Activated CD4-positive, alpha-beta T cell treated with anti-CD3 and anti-CD28 coated beads for 36 hours (primary cell): Measurements from ENCODE around the gene MRAS. TPM values are rescaled to one million over a fixed set of nuclear protein-coding genes. Genes with fewer than 3 reads are reported as not detected.

Experiments used
- ATAC-seq: fragments of 200-7000 bp; cut with Tn5 transposase; one replicate; pipeline ENCODE4 v1.10.0; 2021; ENCODE audit warnings: mild to moderate bottlenecking, moderate library complexity
- CTCF ChIA-PET: fragments of 350-600 bp; sonication (Branson Sonifier 250); formaldehyde crosslinking; loops from one replicate; lab custom pipeline; 2021; ENCODE audit warnings: antibody characterized with exemption; lab: Charles Lee
- POLR2A ChIA-PET: fragments of 350-600 bp; sonication (Branson Sonifier 250); formaldehyde crosslinking; loops from one replicate; lab custom pipeline; 2021; ENCODE audit warnings: antibody characterized with exemption, inconsistent platforms; lab: Charles Lee
- DNase-seq: peaks from one replicate; pipeline ENCODE4 v3.0.0-alpha.2; 2020
- H3K27ac Mint-ChIP-seq: one replicate; pipeline ENCODE4 v1.8.0; 2021; ENCODE audit warnings: mixed read lengths
- H3K27me3 Mint-ChIP-seq: one replicate; pipeline ENCODE4 v1.8.0; 2021; ENCODE audit warnings: mixed read lengths
- H3K36me3 Mint-ChIP-seq: one replicate; pipeline ENCODE4 v1.8.0; 2021; ENCODE audit warnings: low read depth, mixed read lengths
- H3K4me1 Mint-ChIP-seq: one replicate; pipeline ENCODE4 v1.8.0; 2021; ENCODE audit warnings: mixed read lengths
- H3K4me3 Mint-ChIP-seq: one replicate; pipeline ENCODE4 v1.8.0; 2021; ENCODE audit warnings: mild to moderate bottlenecking, moderate library complexity, mixed read lengths
- H3K9me3 Mint-ChIP-seq: one replicate; pipeline ENCODE4 v1.8.0; 2021; ENCODE audit warnings: low read depth, mixed read lengths
- intact Hi-C, 2 experiments: fragments of 100-400 bp; cut with DNase I in 1 of 2; cut with micrococcal nuclease in 1 of 2; formaldehyde crosslinking; loops; one replicate each; pipeline versions ENCODE4 v1.14.2 to v1.15.1; 2022 to 2024; cut with DNase I, micrococcal nuclease
- total RNA-seq, 2 experiments: library from RNA; stranded (reverse); gene quantifications; one replicate each; pipeline ENCODE4 v1.2.3, GENCODE V29; 2021

Gene MRAS
- total RNA-seq, 2 experiments from 2014 or later: 0.16 TPM

GRCh38 chr3:138440596-138440995 is 92.2 kb downstream of the MRAS start:
- CTCF ChIA-PET: interaction anchor here (0.8 to 1.0 kb wide), 2 partner anchors 12 to 41 kb away, joined by 3 to 4 read pairs; no protein-coding TSS in a partner anchor
- POLR2A ChIA-PET: no interaction called here
- no peak for ATAC-seq

GRCh38 chr3:138441256-138441655 is 92.9 kb downstream of the MRAS start:
- peaks cover 13% of the 10 kb centered on the region for H3K27me3 Mint-ChIP-seq
- no peaks in the 10 kb centered on the region for H3K9me3 Mint-ChIP-seq
- POLR2A ChIA-PET: no interaction called here
- ATAC-seq: no peak
- H3K4me3 Mint-ChIP-seq: no peak overlapping the region
- no peak for DNase-seq
- no peaks in the 10 kb centered on the region for H3K36me3 Mint-ChIP-seq
- H3K4me1 Mint-ChIP-seq: no peaks in the 10 kb centered on the region
- no peak overlapping the region for H3K27ac Mint-ChIP-seq
- intact Hi-C loops: no loop called here
- CTCF ChIA-PET: interaction anchor here (0.8 to 1.0 kb wide), 2 partner anchors 11 to 42 kb away, joined by 3 to 4 read pairs; no protein-coding TSS in a partner anchor

More at GRCh38 chr3:138440596-138440995, 92.2 kb downstream of the MRAS start:
- no peak overlapping the region for H3K27ac Mint-ChIP-seq
- peaks cover 17% of the 10 kb centered on the region for H3K27me3 Mint-ChIP-seq
- H3K36me3 Mint-ChIP-seq: no peaks in the 10 kb centered on the region
- H3K4me1 Mint-ChIP-seq: no peaks in the 10 kb centered on the region
- no peak overlapping the region for H3K4me3 Mint-ChIP-seq
- DNase-seq: no peak
- H3K9me3 Mint-ChIP-seq: no peaks in the 10 kb centered on the region
- intact Hi-C loops: no loop called here

- Mint-ChIP-seq H3K4me1 (no peaks in the 10 kb centered on the region), H3K9me3 (no peaks in the 10 kb centered on the region), H3K4me3 (no peak overlapping the region), H3K36me3 (no peaks in the 10 kb centered on the region), H3K27ac (no peak overlapping the region), H3K27me3 (peaks cover 8% of the 10 kb centered on the region)
- DNase-seq (no peak), ATAC-seq (no peak)
- ChIA-PET POLR2A (no interaction called here), CTCF (interaction anchor here (1.0 to 2.2 kb wide), 2 partner anchors 11 to 482 kb away, joined by 3 to 6 read pairs; no protein-coding TSS in a partner anchor)
- intact Hi-C loops: no loop called here
These were observed 93.4 kb downstream of the MRAS start for GRCh38 chr3:138441742-138442141.

GRCh38 chr3:138442433-138442832 is 94.1 kb downstream of the MRAS start:
- ChIA-PET CTCF (interaction anchor here (2.2 kb wide), 1 partner anchor 481 kb away, joined by 6 read pairs; no protein-coding TSS in a partner anchor), POLR2A (no interaction called here)
- H3K4me3 Mint-ChIP-seq: no peak overlapping the region
- intact Hi-C loops: no loop called here
- no peaks in the 10 kb centered on the region for H3K4me1 Mint-ChIP-seq
- ATAC-seq: no peak
- H3K27ac Mint-ChIP-seq: no peak overlapping the region
- no peaks in the 10 kb centered on the region for H3K36me3 Mint-ChIP-seq
- DNase-seq: no peak
- H3K9me3 Mint-ChIP-seq: no peaks in the 10 kb centered on the region
- peaks cover 2% of the 10 kb centered on the region for H3K27me3 Mint-ChIP-seq

- H3K27ac Mint-ChIP-seq: no peak overlapping the region
- no peak overlapping the region for H3K4me3 Mint-ChIP-seq
- intact Hi-C loops: no loop called here
- H3K27me3 Mint-ChIP-seq: no peaks in the 10 kb centered on the region
- H3K9me3 Mint-ChIP-seq: no peaks in the 10 kb centered on the region
- CTCF ChIA-PET: interaction anchor here (0.8 to 3.7 kb wide), 3 partner anchors 25 to 481 kb away, joined by 3 to 11 read pairs (median 6); no protein-coding TSS in a partner anchor
- POLR2A ChIA-PET: no interaction called here
- DNase-seq: no peak
- no peaks in the 10 kb centered on the region for H3K36me3 Mint-ChIP-seq
- ATAC-seq: no peak
- H3K4me1 Mint-ChIP-seq: no peaks in the 10 kb centered on the region
These were observed 94.7 kb downstream of the MRAS start for GRCh38 chr3:138443091-138443490.

GRCh38 chr3:138443521-138444503 is 95.4 kb downstream of the MRAS start:
- Mint-ChIP-seq H3K36me3 (no peaks in the 10 kb centered on the region), H3K9me3 (no peaks in the 10 kb centered on the region), H3K27ac (no peak overlapping the region), H3K4me1 (no peaks in the 10 kb centered on the region), H3K27me3 (no peaks in the 10 kb centered on the region), H3K4me3 (no peak overlapping the region)
- no peak for DNase-seq
- no peak for ATAC-seq
- intact Hi-C loops: no loop called here
- ChIA-PET POLR2A (no interaction called here), CTCF (interaction anchor here (0.8 to 3.7 kb wide), 3 partner anchors 26 to 480 kb away, joined by 3 to 11 read pairs (median 6); no protein-coding TSS in a partner anchor)

- H3K4me1 Mint-ChIP-seq: no peaks in the 10 kb centered on the region
- H3K27ac Mint-ChIP-seq: no peak overlapping the region
- H3K9me3 Mint-ChIP-seq: no peaks in the 10 kb centered on the region
- no peak for DNase-seq
- no peaks in the 10 kb centered on the region for H3K36me3 Mint-ChIP-seq
- H3K27me3 Mint-ChIP-seq: no peaks in the 10 kb centered on the region
- POLR2A ChIA-PET: no interaction called here
- CTCF ChIA-PET: interaction anchor here (3.7 kb wide), 1 partner anchor 27 kb away, joined by 11 read pairs; no protein-coding TSS in a partner anchor
- no peak for ATAC-seq
- H3K4me3 Mint-ChIP-seq: no peak overlapping the region
- intact Hi-C loops: no loop called here
These were observed 96.9 kb downstream of the MRAS start for GRCh38 chr3:138445236-138445635.

- ChIA-PET CTCF (interaction anchor here (3.7 kb wide), 1 partner anchor 27 kb away, joined by 11 read pairs; no protein-coding TSS in a partner anchor), POLR2A (no interaction called here)
- Mint-ChIP-seq H3K36me3 (no peaks in the 10 kb centered on the region), H3K4me1 (no peaks in the 10 kb centered on the region), H3K27ac (no peak overlapping the region), H3K4me3 (no peak overlapping the region), H3K27me3 (no peaks in the 10 kb centered on the region), H3K9me3 (no peaks in the 10 kb centered on the region)
- ATAC-seq (no peak), DNase-seq (no peak)
- intact Hi-C loops: no loop called here
These were observed 97.3 kb downstream of the MRAS start for GRCh38 chr3:138445654-138446053.

- no peaks in the 10 kb centered on the region for H3K27me3 Mint-ChIP-seq
- ATAC-seq: no peak
- POLR2A ChIA-PET: no interaction called here
- no peak overlapping the region for H3K27ac Mint-ChIP-seq
- H3K4me1 Mint-ChIP-seq: no peaks in the 10 kb centered on the region
- DNase-seq: no peak
- no peaks in the 10 kb centered on the region for H3K36me3 Mint-ChIP-seq
- intact Hi-C loops: no loop called here
- H3K4me3 Mint-ChIP-seq: no peak overlapping the region
- CTCF ChIA-PET: no interaction called here
- no peaks in the 10 kb centered on the region for H3K9me3 Mint-ChIP-seq
These were observed 100.3 kb downstream of the MRAS start for GRCh38 chr3:138448631-138449030.

- Mint-ChIP-seq H3K27me3 (no peaks in the 10 kb centered on the region), H3K36me3 (no peaks in the 10 kb centered on the region), H3K4me3 (no peak overlapping the region), H3K4me1 (no peaks in the 10 kb centered on the region), H3K27ac (no peak overlapping the region), H3K9me3 (no peaks in the 10 kb centered on the region)
- intact Hi-C loops: no loop called here
- ChIA-PET CTCF (interaction anchor here (1.8 kb wide), 1 partner anchor 32 kb away, joined by 5 read pairs; no protein-coding TSS in a partner anchor), POLR2A (no interaction called here)
- ATAC-seq: no peak
- no peak for DNase-seq
These were observed 101.1 kb downstream of the MRAS start for GRCh38 chr3:138449490-138449889.

GRCh38 chr3:138450181-138450580 is 101.8 kb downstream of the MRAS start:
- POLR2A ChIA-PET: no interaction called here
- DNase-seq: no peak
- CTCF ChIA-PET: interaction anchor here (1.8 kb wide), 1 partner anchor 33 kb away, joined by 5 read pairs; no protein-coding TSS in a partner anchor
- Mint-ChIP-seq H3K36me3 (no peaks in the 10 kb centered on the region), H3K9me3 (no peaks in the 10 kb centered on the region), H3K4me3 (no peak overlapping the region), H3K27ac (no peak overlapping the region), H3K4me1 (no peaks in the 10 kb centered on the region), H3K27me3 (no peaks in the 10 kb centered on the region)
- ATAC-seq: no peak
- intact Hi-C loops: no loop called here
